GM21619 (cell line): ENCODE results near the gene NTM.
A peak's percentile ranks its signal among the peaks of the same experiment; 100 is the strongest.

Source experiments
- ATAC-seq: cut with Tn5 transposase; IDR thresholded peaks from one replicate; pipeline ENCODE4 v1.9.1; 2021; ENCODE audit not compliant: unreplicated experiment

NTM gene

GRCh38 chr11:131877246-131877942, 507.0 kb downstream of the NTM start:
- no peak for ATAC-seq

DNA sequence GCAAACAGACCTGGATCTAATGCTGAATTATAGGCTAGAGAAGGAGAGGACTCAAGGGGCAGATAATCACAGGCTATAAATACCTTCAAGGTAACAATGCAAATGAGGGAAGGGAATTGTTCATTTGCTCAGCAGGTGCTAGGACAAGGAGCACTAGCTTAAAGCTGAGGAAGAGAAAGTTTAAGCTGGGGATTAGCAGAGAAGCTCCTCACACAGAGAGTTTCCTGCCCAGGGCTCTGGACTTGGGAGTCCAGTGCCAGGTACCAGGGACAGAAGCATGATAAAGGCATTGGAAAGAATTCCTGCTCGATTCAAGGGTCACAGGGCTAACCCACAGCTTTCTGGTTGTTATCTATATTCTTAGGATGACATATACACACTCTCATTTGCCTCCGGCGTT, 509.9 kb downstream of the NTM start:
- ATAC-seq = no peak

GRCh38 chr11:131880976-131881375, 510.6 kb downstream of the NTM start:
- no peak for ATAC-seq

DNA sequence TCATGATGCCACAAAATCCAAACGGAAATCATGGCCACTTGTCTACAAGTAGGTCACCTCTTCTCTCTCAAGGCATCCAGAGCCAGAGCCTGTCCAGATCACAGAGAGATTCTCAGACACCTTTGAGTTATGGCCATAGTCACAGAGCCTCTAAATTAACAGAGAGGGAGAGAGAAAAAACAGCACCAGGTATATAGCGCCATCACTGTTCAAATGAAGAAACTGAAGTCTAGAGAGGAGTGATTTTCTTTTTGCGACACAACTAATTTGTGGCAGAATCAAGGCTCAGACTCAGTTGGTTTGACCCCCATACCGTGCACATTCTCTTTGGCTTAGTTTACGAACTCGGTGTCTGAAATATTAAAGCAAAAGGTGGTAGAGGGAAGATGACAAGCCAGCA, 512.9 kb downstream of the NTM start:
- ATAC-seq = no peak

DNA sequence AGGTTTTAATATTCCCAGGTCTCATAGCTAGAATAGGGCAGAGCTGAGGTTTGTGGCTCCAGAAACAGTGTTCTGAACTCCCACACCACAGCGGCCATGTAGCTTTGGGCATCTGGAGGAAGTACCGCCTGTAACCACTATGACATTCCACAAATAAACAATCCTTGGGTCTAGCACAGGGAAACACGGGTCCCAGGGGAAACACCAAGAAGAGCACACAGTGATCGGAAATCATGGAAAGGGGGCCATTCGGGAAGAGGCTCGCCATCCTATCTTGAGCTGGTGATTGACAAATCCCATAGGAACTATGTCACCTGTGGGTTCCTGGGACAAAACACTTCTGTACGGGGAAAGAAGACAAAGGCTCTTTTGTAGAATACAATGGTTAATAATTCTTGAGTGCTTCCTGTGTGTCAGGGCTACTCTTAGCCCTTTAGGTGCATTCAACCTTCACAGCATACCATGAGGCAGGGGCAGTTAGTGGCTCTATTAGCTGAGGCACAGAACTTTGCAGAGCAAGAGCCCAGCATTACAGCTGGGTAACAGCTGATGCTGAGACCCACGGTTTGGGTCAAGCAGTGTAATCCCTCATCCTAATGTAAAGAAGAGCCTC, 514.2 kb downstream of the NTM start:
- peak; percentile 75 for ATAC-seq

GRCh38 chr11:131885431-131885830, 515.0 kb downstream of the NTM start:
- no peak for ATAC-seq

DNA sequence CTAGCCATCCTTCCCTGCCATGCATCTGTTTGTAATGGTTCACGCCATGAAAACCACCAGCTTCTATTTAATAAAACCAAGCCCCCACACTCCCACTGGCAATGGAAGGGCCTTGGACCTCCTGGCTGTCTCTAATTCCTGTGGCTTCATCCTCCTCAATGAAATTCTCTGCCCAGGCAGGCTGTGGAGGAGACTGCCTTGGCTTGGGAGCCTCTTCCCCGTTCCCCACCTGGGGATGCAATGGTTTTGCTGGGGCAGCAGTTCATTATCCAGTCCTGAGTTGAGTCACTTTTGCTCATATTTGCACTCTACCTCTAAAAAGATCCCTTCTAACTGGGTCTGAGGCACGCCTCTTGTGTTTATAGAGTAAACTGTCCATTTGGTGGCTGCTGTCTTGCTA, 515.8 kb downstream of the NTM start:
- no peak for ATAC-seq

GRCh38 chr11:131888230-131888855, 517.9 kb downstream of the NTM start:
- ATAC-seq = no peak

DNA sequence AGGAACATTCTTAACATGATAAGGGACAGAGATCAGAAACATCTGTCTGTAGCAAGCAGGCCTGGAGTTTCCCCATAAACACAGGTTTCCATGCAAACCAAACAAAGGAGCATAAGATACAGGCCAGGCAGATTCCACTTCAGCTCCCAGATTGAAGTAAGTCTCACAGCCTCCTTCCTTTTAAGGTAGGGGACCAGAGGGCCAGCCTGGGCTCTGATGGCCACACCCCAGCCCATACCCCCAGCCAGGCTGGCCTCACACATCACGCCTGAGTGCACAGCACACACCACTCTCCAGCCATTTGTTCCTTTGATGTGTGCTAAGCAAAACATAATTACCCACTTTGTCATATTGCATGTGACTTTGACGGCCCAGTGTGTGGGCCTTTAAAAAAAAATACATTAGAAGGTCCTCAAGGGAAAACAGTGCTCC, 518.7 kb downstream of the NTM start:
- no peak for ATAC-seq

- ATAC-seq = no peak
These were observed 519.6 kb downstream of the NTM start for GRCh38 chr11:131889760-131890581.

DNA sequence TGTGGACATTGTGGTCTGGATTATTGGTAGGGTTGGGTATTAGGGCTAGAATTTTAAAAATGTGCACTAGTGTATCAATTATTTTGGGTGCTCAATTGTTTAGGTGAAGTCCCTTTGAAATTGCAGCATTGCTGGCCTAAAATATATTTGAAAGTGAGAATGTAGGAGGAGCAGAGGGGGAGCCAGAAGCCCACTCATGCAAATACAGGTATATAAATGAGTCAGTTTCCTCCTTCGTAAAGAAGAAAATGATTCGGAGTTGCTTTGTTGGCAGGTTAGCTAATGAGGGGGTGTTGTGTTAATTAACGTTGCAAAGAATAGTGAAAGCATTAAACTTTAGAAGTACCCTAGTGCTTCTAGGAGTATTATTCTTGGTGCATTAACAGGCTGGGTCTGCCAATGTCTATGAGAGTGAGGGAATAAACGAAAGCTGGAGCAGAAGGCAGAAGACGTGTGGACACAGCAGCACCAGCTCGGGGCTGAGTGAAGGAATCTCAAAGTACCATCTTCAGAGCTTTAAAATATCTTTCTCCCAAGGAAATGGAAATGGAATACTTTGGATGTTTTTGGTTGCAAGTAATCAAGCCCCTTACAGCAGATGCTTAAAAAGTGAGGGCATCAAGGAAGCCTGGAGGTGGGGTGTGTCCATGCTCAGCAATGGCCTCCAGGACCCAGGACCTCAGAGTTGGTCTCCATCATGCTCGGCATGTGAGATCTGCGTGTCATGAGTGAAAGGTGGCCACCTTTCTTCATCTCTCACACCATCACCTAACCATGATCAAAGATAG, 522.9 kb downstream of the NTM start:
- peak; percentile 87 for ATAC-seq

GRCh38 chr11:131893988-131894387, 523.6 kb downstream of the NTM start:
- no peak for ATAC-seq

DNA sequence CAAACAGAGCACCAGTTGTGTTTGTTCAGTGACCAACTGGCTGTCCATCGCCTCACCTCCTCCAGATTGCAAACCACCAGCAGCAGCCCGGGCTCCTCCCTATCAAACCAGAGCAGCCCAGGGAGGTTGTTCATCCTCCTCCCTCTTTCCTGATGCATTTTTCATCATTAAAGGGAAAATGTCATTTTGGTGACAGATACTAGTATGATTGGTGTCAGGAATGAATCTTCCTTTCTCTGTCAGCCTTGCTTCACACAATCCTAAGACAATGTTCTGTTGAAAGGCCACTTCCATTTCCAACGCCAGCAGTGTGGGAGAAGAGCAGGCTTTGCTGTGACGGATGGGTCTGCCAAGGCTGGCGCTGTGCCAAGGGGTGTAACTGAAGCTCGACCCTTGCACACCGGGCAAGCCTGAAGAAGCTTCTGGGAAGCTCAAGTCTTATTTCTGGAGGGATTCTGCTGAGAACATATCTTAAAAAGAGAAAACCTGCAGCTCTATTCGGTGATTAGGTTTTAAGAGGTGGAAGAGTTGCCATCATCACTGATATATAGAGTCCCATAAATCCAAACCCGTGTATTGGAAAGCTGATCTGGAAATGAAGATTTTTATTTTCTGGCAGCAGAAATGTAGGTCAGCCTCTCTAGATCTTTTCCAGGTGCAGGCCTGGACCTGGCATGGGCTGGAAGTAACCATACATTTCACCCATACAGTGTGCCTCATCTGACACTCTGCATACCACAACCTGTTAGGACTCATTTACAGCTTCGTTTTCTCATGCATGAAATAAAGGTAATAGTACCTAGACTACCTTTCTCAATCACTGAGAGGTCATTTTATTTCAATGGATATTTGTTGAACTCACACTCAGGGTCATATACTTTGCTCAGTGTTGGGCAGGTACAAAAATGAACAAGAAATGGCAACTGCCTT, 524.5 kb downstream of the NTM start:
- no peak for ATAC-seq

- no peak for ATAC-seq
These were observed 525.5 kb downstream of the NTM start for GRCh38 chr11:131895865-131896264.

DNA sequence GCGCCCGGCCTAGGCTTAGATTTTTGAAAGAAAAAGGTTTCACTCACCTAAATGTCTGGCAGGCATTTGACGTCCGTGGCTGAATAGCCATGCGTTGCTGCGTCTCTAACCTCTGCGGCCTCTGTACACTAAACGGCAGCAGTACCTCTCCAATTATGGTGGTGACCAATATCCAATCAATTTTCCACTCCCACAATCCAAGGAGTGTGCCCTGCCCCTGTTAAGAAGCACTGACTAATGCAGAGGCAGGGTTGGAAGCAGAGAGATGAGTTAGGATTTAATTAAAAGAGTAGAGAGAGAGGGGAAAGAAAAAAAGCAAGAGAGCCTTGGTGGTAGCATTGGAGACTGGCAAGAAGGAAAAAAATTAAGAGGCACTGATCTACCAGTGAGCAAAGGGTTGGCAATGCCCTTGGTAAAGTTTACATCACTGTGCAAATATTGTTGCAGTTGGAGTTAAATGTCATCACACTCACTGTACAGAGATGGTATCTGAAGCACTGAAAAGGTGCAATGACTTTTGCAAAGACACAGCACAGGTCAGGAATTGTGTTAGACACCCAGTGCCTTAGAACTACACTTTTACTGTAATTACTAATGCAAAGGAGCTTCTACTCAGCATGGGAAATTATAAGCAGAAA, 526.7 kb downstream of the NTM start:
- ATAC-seq = no peak

DNA sequence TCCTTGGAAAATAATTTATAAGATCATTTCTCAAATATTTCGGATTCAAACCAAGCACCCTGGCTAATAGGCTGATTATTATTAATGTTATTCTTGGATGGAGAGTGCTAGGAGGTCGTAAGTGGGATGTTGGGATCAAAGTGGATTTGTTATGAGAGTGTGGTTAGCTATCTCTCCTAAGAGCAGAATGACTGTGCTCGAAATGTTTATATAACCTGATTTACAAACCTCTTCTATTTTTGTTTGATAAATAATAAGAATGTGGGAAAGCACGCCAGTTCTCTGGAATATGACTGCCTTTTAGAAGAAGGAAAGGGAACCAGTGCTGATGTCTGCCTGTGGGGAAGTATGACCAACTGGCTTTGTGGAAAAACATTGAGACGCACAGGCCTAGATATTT, 527.5 kb downstream of the NTM start:
- no peak for ATAC-seq

DNA sequence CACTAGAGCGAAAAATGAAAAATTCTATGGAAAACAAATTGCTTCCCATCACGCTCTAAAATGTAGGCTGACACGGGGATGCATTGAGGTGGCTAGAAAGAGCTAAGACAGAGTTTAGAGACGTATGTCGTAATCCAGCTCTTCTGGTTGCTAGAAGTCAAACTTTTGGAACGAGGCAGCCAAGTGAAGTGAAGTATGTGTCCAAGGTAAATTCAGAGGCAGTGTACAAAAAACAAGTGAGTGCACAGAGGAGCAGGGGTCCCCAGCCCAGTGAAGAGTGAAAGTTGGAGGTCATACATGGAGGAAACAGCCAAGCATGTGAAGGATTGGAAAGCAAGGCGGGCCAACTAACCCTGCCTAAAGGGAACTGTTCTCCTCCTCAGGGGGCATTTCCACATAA, 528.5 kb downstream of the NTM start:
- no peak for ATAC-seq

DNA sequence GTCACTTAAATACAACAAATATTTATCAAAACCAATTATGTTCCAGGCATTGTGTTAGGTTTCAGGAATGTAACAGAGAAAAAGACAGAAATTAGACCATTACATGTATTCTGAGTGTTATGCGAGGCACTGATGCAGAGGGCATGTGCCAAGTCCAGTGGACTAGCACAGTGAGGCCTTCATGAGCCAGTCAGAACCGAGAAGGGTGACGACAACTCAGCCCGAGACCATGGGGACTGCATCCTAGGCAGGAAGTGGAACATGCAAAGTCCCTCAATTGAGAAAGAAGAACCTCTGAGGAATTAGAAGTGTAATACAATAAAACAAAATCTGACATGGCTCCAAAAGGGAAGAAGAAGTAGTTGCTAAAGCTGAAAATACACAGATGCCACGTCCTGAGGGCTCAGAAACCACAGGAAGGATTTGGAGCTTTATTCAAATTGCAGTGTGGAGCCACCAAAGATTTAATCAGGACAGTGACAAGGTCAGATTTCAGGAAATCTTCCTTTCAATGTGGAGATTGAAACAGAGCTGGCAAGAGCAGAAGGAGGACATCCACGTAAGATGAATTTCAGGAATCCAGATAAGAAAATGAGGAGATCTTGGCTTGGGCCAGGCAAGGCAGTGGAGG, 529.6 kb downstream of the NTM start:
- no peak for ATAC-seq

- ATAC-seq = no peak
These were observed 532.0 kb downstream of the NTM start for GRCh38 chr11:131902421-131902820.
